ENCODE measurements around the gene EPRS1.

GRCh38 chr1:220084460-220084859 lies 38.2 kb upstream of the EPRS1 start:
- TF ChIP-seq CTCF (IDR thresholded peaks at IDR 0.05) (no peak), POLR2A (IDR thresholded peaks at IDR 0.05) (no peak)
